H1 (cell line): ENCODE measurements around the gene UNC13C. TPM values are rescaled to one million over a fixed set of nuclear protein-coding genes. Genes with fewer than 3 reads are reported as not detected.

Source experiments
- CTBP2 ChIP-seq: IDR thresholded peaks from 2 replicates; pipeline ENCODE4 v1.7.0; 2011; ENCODE audit warnings: borderline replicate concordance, mild to moderate bottlenecking, moderate library complexity, mixed read lengths, low read length; ENCODE audit not compliant: insufficient read depth, insufficient read length
- RXRA ChIP-seq: IDR thresholded peaks from 2 replicates; pipeline ENCODE4 v1.6.1; 2011; ENCODE audit warnings: low read depth, mild to moderate bottlenecking, low read length, moderate library complexity; ENCODE audit not compliant: insufficient read depth
- SIN3A ChIP-seq, 2 experiments: IDR thresholded peaks in 1 of 2; conservative IDR thresholded peaks in 1 of 2; 2 replicates each; pipeline ENCODE4 v1.6.1; 2011 to 2012; ENCODE audit warnings: low read length in 2 of 2, improper control_type of control experiment in 1 of 2, low read depth in 1 of 2, mild to moderate bottlenecking in 1 of 2
- SIX5 ChIP-seq: IDR thresholded peaks from 2 replicates; pipeline ENCODE4 v1.6.1; 2011; ENCODE audit warnings: mild to moderate bottlenecking, low read depth, low read length
- polyA plus RNA-seq, 7 experiments: library from polyadenylated mRNA; depleted of rRNA in 3 of 7; stranded (reverse) in 5 of 7; unstranded in 2 of 7; fragments of >200 nt in 5 of 7; fragments of 200-250 nt in 2 of 7; gene quantifications; 1 replicate in 5 of 7; 2 replicates in 1 of 7; 4 replicates in 1 of 7; pipeline versions ENCODE4 v1.2.1 to v1.2.3, GENCODE V29; 2011 to 2013; ENCODE audit warnings: missing spikeins in 2 of 7, mixed read lengths in 2 of 7
- total RNA-seq: library from RNA; stranded (reverse); fragmentation: NEBNext Ultra II Directional; extraction: Animal tissue kit (Norgen Biotek cat#: 25700); gene quantifications from 2 replicates; pipeline ENCODE4 v1.2.1, GENCODE V29; 2021

UNC13C gene
- total and polyA plus RNA-seq, 2 of the 8 experiments (the other 6 are each of a cell fraction or from before 2014, with no cell fraction given): 0.02 to 0.13 TPM

DNA sequence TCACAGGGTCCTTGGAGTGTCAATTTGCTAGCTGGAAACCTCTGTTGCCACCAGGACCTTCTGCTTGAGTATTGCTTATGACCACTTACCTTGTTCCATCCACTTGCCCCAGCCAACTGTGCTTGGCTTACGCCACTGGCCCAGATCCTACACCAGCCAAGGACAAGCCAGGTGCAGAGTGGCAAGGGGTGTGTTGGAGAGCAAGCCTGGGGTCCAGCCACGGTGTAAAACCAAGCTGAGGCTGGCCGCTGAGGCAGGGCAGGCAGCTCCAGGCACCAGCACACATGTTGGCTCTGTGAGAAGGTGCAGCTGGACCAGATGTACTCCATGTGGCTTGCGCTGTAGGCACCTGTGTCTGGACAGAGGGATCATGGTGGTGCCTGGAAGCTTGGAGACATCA, 248.2 kb downstream of the UNC13C start (continued):
- no peak for TF ChIP-seq SIN3A (conservative IDR thresholded peaks at IDR 0.05 in 1 of 2, IDR thresholded peaks at IDR 0.05 in 1 of 2; ENCODE audit: low read depth in 1 of 2, low read length in 2 of 2)
- no peak for TF ChIP-seq RXRA
- TF ChIP-seq CTBP2: no peak
- no peak for TF ChIP-seq SIX5
- TF ChIP-seq, all 59 proteins: peak for 0
